K562 (cell line): ENCODE results near the gene TOM1L1. TPM values are rescaled to one million over a fixed set of nuclear protein-coding genes. Genes with fewer than 3 reads are reported as not detected.

ENCODE experiments used
- ATAC-seq: fragments of 200-7000 bp; cut with Tn5 transposase; 3 replicates; pipeline ENCODE4 v1.9.1; 2020; ENCODE audit warnings: moderate library complexity
- BruUV-seq: library from RNA; stranded (reverse); fragments of 400-500 nt; replicated peaks from 2 replicates; lab custom pipeline; 2021; lab: Mats Ljungman, UMichigan
- CTCF ChIA-PET: fragments of 300-600 bp; formaldehyde crosslinking; extraction: SDS; loops from one replicate; lab custom pipeline; 2021; ENCODE audit warnings: low intra/inter-chr PET ratio; lab: Yijun Ruan, JAX
- POLR2A ChIA-PET: fragments of 300-600, 350-650 bp; sonication (Branson Sonifier 250); formaldehyde crosslinking; extraction: SDS; loops from one replicate; lab custom pipeline; 2021; ENCODE audit warnings: antibody characterized with exemption, inconsistent platforms; lab: Yijun Ruan, JAX
- DNase-seq, 4 experiments: peaks; one replicate each; pipeline versions ENCODE4 v3.0.0 to v3.0.0-alpha.2; 2011 to 2018; ENCODE audit warnings: low spot score in 3 of 4, mixed read lengths in 3 of 4; ENCODE audit errors: extremely low read depth in 1 of 4
- FAIRE-seq: peaks from 2 replicates; lab custom pipeline; 2011; peaks lifted over from hg19 to GRCh38; lab: Jason Lieb, UNC
- H2AFZ ChIP-seq: 2 replicates; pipeline ENCODE4 v1.6.0; 2011; ENCODE audit warnings: low read depth, low read length, control low read depth, inconsistent platforms
- H3K27ac ChIP-seq: fragments of 200-600 bp; 3 replicates; pipeline ENCODE4 v1.8.0; 2011; ENCODE audit warnings: low read depth, mild to moderate bottlenecking, control low read depth, inconsistent platforms, low read length, moderate library complexity, mixed read lengths; ENCODE audit errors: extremely low read depth
- H3K27me3 ChIP-seq, 2 experiments: fragments of 300-600 bp in 1 of 2; 2 replicates in 1 of 2; 3 replicates in 1 of 2; pipeline versions ENCODE4 v1.6.0 to v1.8.0; 2011; ENCODE audit warnings: inconsistent platforms in 2 of 2, low read length in 2 of 2, mild to moderate bottlenecking in 1 of 2, mixed read lengths in 1 of 2, moderate library complexity in 1 of 2; ENCODE audit not compliant: control insufficient read depth in 2 of 2, insufficient read depth in 2 of 2
- H3K36me3 ChIP-seq: fragments of 300-600 bp; 3 replicates; pipeline ENCODE4 v1.8.0; 2011; ENCODE audit warnings: mild to moderate bottlenecking, low read length, inconsistent platforms; ENCODE audit not compliant: control insufficient read depth, insufficient read depth
- H3K4me1 ChIP-seq, 2 experiments: fragments of 200-600 bp in 1 of 2; replicated peaks in 1 of 2; 2 replicates in 1 of 2; 3 replicates in 1 of 2; pipeline versions ENCODE4 v1.5.1 to v1.8.0; 2011; ENCODE audit warnings: inconsistent platforms in 2 of 2, low read length in 2 of 2, mild to moderate bottlenecking in 1 of 2, mixed read lengths in 1 of 2, moderate library complexity in 1 of 2; ENCODE audit not compliant: control insufficient read depth in 2 of 2, insufficient read depth in 2 of 2
- H3K4me2 ChIP-seq: 2 replicates; pipeline ENCODE4 v1.6.1; 2011; ENCODE audit warnings: low read length, control low read depth, inconsistent platforms, mixed read lengths; ENCODE audit not compliant: insufficient read depth
- H3K4me3 ChIP-seq: fragments of 200-600 bp; sonication (generic), shearing (Covaris generic); 2 replicates; pipeline ENCODE4 v1.5.1; 2016; ENCODE audit warnings: control low read depth, inconsistent platforms
- H3K79me2 ChIP-seq: fragments of 200-600 bp; 3 replicates; pipeline ENCODE4 v1.8.0; 2011; ENCODE audit warnings: low read length, inconsistent platforms; ENCODE audit not compliant: control insufficient read depth, insufficient read depth
- H3K9ac ChIP-seq, 2 experiments: 2 replicates each; pipeline versions ENCODE4 v1.6.0 to v1.6.1; 2011; ENCODE audit warnings: low read depth in 2 of 2, low read length in 2 of 2, control low read depth in 1 of 2, inconsistent platforms in 1 of 2, mild to moderate bottlenecking in 1 of 2, mixed read lengths in 1 of 2; ENCODE audit not compliant: insufficient read depth in 1 of 2
- H3K9me1 ChIP-seq: one replicate; pipeline ENCODE4 v1.6.0; 2011; ENCODE audit warnings: inconsistent platforms, mild to moderate bottlenecking, low read length, moderate library complexity; ENCODE audit not compliant: control insufficient read depth, insufficient read depth
- H3K9me3 ChIP-seq: replicated peaks from 2 replicates; pipeline ENCODE4 v1.5.1; 2011; ENCODE audit warnings: low read depth, low read length, inconsistent platforms; ENCODE audit not compliant: control insufficient read depth, insufficient read depth
- H4K20me1 ChIP-seq: replicated peaks from 2 replicates; pipeline ENCODE4 v1.6.1; 2011; ENCODE audit warnings: low read length, inconsistent platforms, mixed read lengths; ENCODE audit not compliant: control insufficient read depth, insufficient read depth
- CBFA2T2 ChIP-seq: fragments of 450-650 bp; conservative IDR thresholded peaks from 2 replicates; pipeline ENCODE4 v1.6.1; 2017; ENCODE audit warnings: mild to moderate bottlenecking
- CBFA2T3 ChIP-seq: fragments of 450-650 bp; IDR thresholded peaks from 2 replicates; pipeline ENCODE4 v1.6.1; 2017
- GTF2E2 ChIP-seq: fragments of 200-800 bp; sonication (Bioruptor generic); IDR thresholded peaks from 2 replicates; pipeline ENCODE4 v1.6.1; 2016; ENCODE audit warnings: missing genetic modification characterization, missing compliant biosample characterization
- L3MBTL2 ChIP-seq: fragments of 450-650 bp; IDR thresholded peaks from 2 replicates; pipeline ENCODE4 v1.6.1; 2016; ENCODE audit warnings: mild to moderate bottlenecking, moderate library complexity
- MGA ChIP-seq: fragments of 450-650 bp; IDR thresholded peaks from 2 replicates; pipeline ENCODE4 v1.6.1; 2016; ENCODE audit warnings: mild to moderate bottlenecking, moderate library complexity
- USF2 ChIP-seq: sonication (generic); formaldehyde crosslinking; IDR thresholded peaks from 2 replicates; pipeline ENCODE4 v1.5.0; 2020; ENCODE audit warnings: missing genetic modification reagents
- ZFX ChIP-seq: sonication (generic); formaldehyde crosslinking; IDR thresholded peaks from 2 replicates; pipeline ENCODE4 v1.8.0; 2022; ENCODE audit warnings: mild to moderate bottlenecking, missing genetic modification reagents, moderate library complexity
- whole genome bisulfite sequencing: fragments of 100-300 bp; shearing (Covaris generic); methylation state at CpG from one replicate; pipeline ENCODE4 v1.1.6; 2016; ENCODE audit warnings: low coverage, mixed read lengths; ENCODE audit not compliant: insufficient coverage; ENCODE audit errors: missing lambda C conversion rate; 5-methylcytosine and 5-hydroxymethylcytosine counted together
- in situ Hi-C: fragments of 300-500 bp; cut with MboI; formaldehyde crosslinking; loops from 4 replicates; pipeline ENCODE4 v1.15.0; 2018; ENCODE audit warnings: inconsistent platforms, mixed read lengths
- intact Hi-C: fragments of 100-400 bp; cut with micrococcal nuclease; formaldehyde crosslinking; loops from 2 replicates; pipeline ENCODE4 v1.14.2; 2022
- polyA plus RNA-seq, 8 experiments: library from polyadenylated mRNA; depleted of rRNA in 4 of 8; stranded (reverse) in 5 of 8; unstranded in 3 of 8; fragments of >200 nt; fragmentation: Nextera tagmentation in 2 of 8; fragmentation: Illumina TruSeq in 1 of 8; extraction: Ambion mirVana in 2 of 8; extraction: Trizol in 1 of 8; gene quantifications; 2 replicates each; pipeline versions ENCODE4 v1.2.1 to v1.2.3, GENCODE V29; 2011 to 2014; ENCODE audit warnings: inconsistent platforms in 1 of 8, missing spikeins in 1 of 8
- total RNA-seq, 7 experiments: library from RNA; depleted of rRNA in 6 of 7; stranded (reverse); fragments of >200 nt in 6 of 7; fragmentation: Illumina TruSeq in 2 of 7; extraction: Trizol in 2 of 7; gene quantifications; 2 replicates each; pipeline versions ENCODE4 v1.2.1 to v1.2.3, GENCODE V29; 2011 to 2021; ENCODE audit warnings: low replicate concordance in 1 of 7

Gene TOM1L1
- total and polyA plus RNA-seq, 9 of the 15 experiments (the other 6 are each of a cell fraction or from before 2014, with no cell fraction given), result 21.3 to 74.3 (median 31.0) TPM

GRCh38 chr17:54899721-54900456, 763 bp upstream of the TOM1L1 start:
- H3K4me2 ChIP-seq, result peak overlapping the region; percentile 91
- intact Hi-C loops, result loop anchor here (1.0 to 5.0 kb wide), 2 partner anchors 38 to 68 kb away; partner anchors contain the start of genes COX11 and STXBP4
- TF ChIP-seq GTF2E2 (tag), result no peak
- TF ChIP-seq CBFA2T2, result 0 out of 2 replicates have a peak, but pooled peaks have one; percentile 33
- peak; percentile 26 for TF ChIP-seq ZFX (CRISPR knock-in tag)
- no peak for TF ChIP-seq USF2 (CRISPR knock-in tag)
- TF ChIP-seq MGA, result peak; percentile 70
- peak; percentile 71 for TF ChIP-seq L3MBTL2
- peak; percentile 60 for TF ChIP-seq CBFA2T3

More at GRCh38 chr17:54899721-54900456, 763 bp upstream of the TOM1L1 start:
- DNase-seq, result peak; percentile 30 to 51 (median 42)
- H3K27me3 ChIP-seq, result no peaks in the 10 kb centered on the region
- peak overlapping the region; percentile 69 for H3K4me3 ChIP-seq
- ATAC-seq, result peak; percentile 53
- peak overlapping the region; percentile 62 to 95 for H3K9ac ChIP-seq
- peaks cover 14% of the 10 kb centered on the region for H3K79me2 ChIP-seq
- peak overlapping the region; percentile 96 for H2AFZ ChIP-seq
- in situ Hi-C loops, result no loop called here
- BruUV-seq, result TSS peak; percentile 75
- peak; percentile 59 for FAIRE-seq
- CTCF ChIA-PET, result no interaction called here
- no peak overlapping the region for H3K27ac ChIP-seq
- H3K9me1 ChIP-seq, result no peaks in the 10 kb centered on the region
- no peaks in the 10 kb centered on the region for H4K20me1 ChIP-seq
- peaks cover 14 to 16% of the 10 kb centered on the region in 2 experiments; a peak in 4 of 5 replicates for H3K4me1 ChIP-seq
- no peaks in the 10 kb centered on the region for H3K9me3 ChIP-seq
- POLR2A ChIA-PET, result interaction anchor here (0.6 to 1.2 kb wide), 3 partner anchors 15 to 630 kb away, joined by 3 to 5 read pairs (median 4); no protein-coding TSS in a partner anchor
- WGBS, result 4% methylated on average over 18 of the region's 18 CpGs
- peaks cover under 1% of the 10 kb centered on the region; the same call in 1 of the 3 replicates for H3K36me3 ChIP-seq
